ENCODE data around the gene TSC22D3.
A peak's percentile ranks its signal among the peaks of the same experiment; 100 is the strongest.

The TSC22D3 gene

GRCh38 chrX:107758231-107758766 is 17.3 kb downstream of the TSC22D3 start:
- no peak for DNase-seq

DNA sequence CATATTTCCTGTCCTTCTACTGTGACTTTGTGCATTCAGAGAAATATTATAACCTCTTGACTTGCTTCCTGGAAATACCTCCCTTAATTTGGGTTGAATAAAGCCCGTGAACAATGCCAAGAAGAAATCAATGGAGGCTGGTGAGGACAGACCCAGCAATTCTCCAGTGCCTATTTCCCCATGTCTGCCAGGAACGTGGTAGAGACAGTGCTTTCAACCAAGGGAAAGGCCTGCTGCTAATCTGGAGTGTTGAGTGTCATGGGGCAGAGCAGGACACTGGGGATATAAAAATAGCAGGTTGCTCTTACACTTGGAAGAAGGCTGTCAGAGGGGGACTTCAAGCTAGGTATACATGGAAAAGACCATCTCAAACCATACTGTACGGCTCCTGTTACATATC is 19.9 kb downstream of the TSC22D3 start:
- no peak for DNase-seq

GRCh38 chrX:107753187-107753586 is 22.4 kb downstream of the TSC22D3 start:
- no peak for DNase-seq

DNA sequence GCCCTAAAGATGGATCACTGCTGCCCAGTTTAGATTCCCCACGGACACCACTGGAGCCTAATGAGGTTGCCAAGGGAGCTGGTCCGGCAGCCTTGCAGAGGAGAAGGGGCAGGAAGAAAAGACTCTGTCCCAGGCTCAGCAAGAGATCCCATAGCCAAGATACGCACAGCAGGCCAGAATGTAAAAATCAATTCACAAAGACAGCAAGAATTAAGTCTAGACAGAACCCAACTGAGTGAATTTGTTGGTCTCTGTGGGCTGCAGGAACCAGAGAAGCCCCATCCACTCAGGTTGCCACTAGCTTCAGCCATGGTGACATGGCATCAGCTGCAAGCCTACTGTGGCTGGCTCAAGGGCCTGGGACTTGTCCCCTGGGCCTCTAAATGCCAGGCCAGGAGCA is 22.9 kb downstream of the TSC22D3 start:
- no peak for DNase-seq

GRCh38 chrX:107752043-107752442 is 23.5 kb downstream of the TSC22D3 start:
- DNase-seq, result no peak

DNA sequence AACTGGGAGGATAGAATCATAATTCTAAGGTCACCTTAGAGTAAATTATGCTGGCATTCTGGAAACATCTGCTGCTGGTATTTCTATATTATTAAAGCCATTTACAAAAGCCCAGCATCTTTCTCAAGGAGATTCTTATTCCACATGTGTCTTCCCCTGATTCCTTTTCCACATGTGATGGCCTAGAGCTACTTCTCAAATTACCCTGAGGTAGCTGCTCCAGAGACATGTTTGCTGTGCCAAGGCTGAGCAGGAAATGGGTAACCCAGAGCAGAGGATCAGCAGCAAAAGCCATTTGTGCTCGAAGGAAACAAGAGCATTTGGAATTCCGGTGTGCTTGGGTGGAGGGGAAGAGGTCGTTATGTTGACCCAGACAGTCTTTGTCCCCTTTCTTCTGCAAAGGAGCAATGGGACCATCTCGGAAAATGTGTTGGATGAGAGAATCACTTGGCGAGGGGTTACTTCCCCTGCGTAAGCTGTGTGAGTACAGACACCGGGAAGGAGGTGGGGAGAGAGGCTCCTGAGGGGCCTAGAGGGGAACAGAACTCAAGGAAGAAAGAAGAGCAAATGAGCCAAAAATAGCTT is 24.6 kb downstream of the TSC22D3 start:
- no peak for DNase-seq

GRCh38 chrX:107750263-107750662 is 25.3 kb downstream of the TSC22D3 start:
- no peak for DNase-seq

DNA sequence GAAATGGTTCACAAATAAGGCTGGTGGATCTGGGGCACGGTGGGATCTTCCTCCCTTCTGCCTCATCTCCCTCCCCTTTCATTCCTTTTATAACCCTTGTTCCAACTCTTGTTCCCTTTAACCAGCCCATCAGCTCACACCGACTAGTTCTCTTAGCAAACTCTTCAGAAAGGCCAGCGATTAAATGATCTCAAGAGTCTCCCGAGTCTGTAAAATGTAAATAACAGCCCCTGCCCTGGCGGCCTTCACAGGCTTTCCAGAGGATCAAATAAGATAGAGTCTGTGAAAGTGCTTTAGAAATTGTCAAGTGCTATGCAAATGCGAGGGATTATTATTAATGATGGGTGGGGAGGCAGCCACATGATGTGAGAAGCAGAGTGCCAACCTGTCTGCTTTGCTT is 27.1 kb downstream of the TSC22D3 start:
- DNase-seq, result no peak

DNA sequence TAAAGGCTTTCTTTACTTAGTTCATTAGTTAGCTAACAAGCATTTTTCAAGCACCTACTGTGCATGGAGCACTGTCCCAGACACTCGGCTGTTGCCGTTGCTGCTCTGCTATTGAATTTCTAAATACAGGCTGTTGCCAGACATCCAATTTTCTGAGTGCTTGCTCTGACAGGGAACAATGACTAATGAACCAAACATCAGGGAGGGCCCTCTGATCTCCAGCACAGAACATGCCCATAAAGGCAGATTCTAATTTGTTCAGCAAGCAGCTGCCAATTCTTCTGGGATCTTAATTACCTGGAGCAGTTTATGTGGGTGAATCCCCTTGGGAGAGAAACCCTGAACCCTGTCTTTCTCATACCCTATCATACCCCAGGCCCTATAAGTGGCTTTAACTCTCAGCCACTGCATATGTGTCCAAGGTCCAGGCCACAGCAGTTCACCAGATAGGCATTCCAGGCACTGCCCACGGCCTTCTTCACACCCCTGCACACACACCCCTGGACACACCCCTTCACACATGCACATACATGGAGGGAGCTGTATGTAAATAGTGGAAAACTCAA is 27.9 kb downstream of the TSC22D3 start:
- no peak for DNase-seq

- no peak for DNase-seq
Observed at GRCh38 chrX:107744868-107745267, 30.7 kb downstream of the TSC22D3 start.

- no peak for DNase-seq
Observed at GRCh38 chrX:107743995-107744394, 31.6 kb downstream of the TSC22D3 start.

- no peak for DNase-seq
Observed at GRCh38 chrX:107742700-107743191, 32.8 kb downstream of the TSC22D3 start.

- DNase-seq, result peak; percentile 11
Observed at GRCh38 chrX:107741404-107741790, 34.2 kb downstream of the TSC22D3 start.

GRCh38 chrX:107739541-107739940 is 36.0 kb downstream of the TSC22D3 start:
- no peak for DNase-seq

GRCh38 chrX:107738768-107739167 is 36.8 kb downstream of the TSC22D3 start:
- no peak for DNase-seq

DNA sequence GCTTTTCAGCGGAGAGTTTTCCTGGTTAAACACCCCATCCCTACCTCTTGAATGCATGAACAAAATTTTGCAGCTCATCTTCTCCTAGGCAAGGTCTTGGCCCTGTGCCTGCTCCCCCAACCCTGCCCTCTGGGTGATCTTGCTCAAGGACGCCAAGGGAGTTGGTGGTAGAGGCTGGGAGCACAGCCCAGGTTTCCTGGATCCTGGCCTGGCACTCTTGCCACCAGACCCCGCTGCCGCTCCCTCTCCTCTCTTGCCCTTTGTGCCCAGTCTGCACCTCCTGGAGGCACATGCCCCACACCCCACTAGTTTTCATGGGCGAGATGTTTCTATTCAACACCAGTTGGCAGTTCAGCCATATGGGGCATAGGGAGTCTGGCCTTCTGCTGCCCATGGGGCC is 37.3 kb downstream of the TSC22D3 start:
- no peak for DNase-seq

GRCh38 chrX:107736781-107737531 is 38.6 kb downstream of the TSC22D3 start:
- no peak for DNase-seq

GRCh38 chrX:107734646-107735045 is 40.9 kb downstream of the TSC22D3 start:
- no peak for DNase-seq

DNA sequence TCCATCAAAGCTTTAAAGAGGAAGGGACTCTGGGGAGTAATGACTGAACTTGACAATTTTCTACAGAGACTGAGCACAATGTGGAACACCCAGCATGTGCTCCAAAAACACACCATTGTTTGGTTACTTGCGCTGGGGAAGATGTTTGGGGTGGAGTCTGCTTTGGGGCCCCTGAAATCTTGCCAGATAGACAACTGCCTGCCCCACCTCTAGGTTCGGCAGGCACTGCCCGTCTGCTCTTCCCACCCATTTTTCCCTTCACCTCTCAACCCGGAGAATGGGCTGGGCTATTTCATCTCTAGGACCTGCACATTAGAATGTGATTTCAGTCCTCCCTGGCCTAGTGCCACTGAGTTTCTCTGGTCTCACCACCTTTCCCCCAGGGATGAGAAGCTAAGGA is 41.9 kb downstream of the TSC22D3 start:
- no peak for DNase-seq

DNA sequence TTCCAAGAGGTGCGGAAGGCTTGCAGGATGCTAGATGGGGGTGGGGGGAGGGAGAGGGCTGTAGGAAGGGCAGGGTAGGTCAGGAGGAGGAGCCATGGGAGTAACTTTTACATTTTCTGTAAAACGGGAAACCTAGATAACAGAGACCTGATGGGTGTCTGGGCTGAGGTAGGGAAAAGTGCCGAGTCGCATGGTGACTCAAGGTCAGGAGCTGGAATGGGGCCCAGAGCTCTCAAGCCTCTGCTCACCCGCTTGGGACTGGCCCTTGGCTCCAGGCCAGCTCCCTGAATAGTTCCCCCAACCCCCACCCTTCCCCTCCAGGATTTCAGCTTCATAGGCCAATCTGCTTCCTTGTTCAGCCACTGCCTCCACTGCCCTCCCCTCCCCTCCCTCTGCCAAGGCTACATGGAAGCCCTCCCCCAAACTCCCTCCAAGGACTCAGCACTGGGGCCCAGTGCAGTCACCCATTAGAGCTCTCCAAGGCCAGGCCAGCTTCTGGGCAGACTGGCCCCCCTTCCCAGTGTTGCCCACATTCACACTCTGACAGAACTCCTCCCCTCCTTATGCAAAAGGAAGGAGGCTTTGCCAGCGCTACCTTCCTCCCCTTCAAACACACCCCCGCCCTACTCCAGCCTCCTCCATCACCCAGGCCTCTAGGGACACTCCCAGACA is 43.6 kb downstream of the TSC22D3 start:
- no peak for DNase-seq

- no peak for DNase-seq
Observed at GRCh38 chrX:107730991-107731766, 44.4 kb downstream of the TSC22D3 start.

- no peak for DNase-seq
Observed at GRCh38 chrX:107730298-107730655, 45.3 kb downstream of the TSC22D3 start.
